ENCODE results near the gene TIMP2. TPM values are rescaled to one million over a fixed set of nuclear protein-coding genes. Genes with fewer than 3 reads are reported as not detected.

Gene TIMP2
- total and polyA plus RNA-seq, 2 of the 8 experiments (the other 6 are each of a cell fraction or from before 2014, with no cell fraction given), result 18.2 to 43.3 TPM

DNA sequence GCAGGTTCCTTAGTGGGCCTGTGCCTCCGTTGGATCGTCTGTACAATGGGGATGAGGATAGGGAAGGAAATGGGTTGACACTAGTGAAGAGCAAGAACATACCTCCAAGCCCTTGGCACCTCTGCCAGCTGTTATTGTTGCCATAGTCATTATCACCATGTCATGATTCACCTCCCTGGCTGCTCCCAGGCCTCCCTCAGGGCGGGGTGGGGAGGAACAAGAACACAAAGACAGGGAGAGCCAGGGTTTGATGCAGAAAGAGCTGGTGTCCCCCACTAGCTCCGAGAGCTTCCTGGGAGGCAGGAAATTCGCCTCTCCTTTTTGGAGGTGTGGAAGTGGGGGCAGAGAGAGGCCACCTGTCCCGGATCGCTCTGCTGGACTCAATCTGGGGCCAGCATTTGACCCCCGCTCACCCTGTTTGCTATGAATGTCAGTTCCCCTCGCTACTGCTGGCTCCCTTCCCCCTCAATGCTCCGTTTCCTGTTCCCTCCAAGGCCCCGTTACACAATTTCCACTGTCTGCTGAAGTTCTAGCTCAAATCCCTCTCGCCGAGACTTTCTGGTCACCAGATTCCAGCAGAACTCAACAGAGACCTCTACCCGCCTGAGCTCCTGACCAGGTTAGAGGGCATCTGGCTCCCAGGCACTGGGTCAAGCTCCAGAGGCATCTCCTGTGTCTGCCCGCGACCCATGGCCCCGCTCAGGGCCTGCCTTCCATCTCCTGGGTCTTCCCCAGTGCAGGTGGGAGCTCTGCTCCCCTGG lies 9.1 kb downstream of the TIMP2 start (continued):
- TF ChIP-seq NANOG (IDR thresholded peaks at IDR 0.05; ENCODE audit: insufficient read depth, low read depth, low read length, poor library complexity, severe bottlenecking), result no peak
- TF ChIP-seq POU5F1 (IDR thresholded peaks at IDR 0.05; ENCODE audit: low read depth, low read length), result no peak
- no peak for TF ChIP-seq YY1 (IDR thresholded peaks at IDR 0.05; ENCODE audit: low read depth, low read length)
- TF ChIP-seq TBP (IDR thresholded peaks at IDR 0.05; ENCODE audit: low read depth, low read length), result no peak
- TF ChIP-seq HDAC6 (IDR thresholded peaks at IDR 0.05; ENCODE audit: low read depth, low read length), result no peak
- TF ChIP-seq RXRA (IDR thresholded peaks at IDR 0.05; ENCODE audit: insufficient read depth, low read depth, low read length), result no peak

Data from H1 (cell line).